ENCODE measurements around the gene TSNAXIP1. TPM values are rescaled to one million over a fixed set of nuclear protein-coding genes. Genes with fewer than 3 reads are reported as not detected.
A peak's percentile ranks its signal among the peaks of the same experiment; 100 is the strongest.

TSNAXIP1 gene
- total and polyA plus RNA-seq, 4 donors = 0.09 to 1.5 (median 0.69) TPM

DNA sequence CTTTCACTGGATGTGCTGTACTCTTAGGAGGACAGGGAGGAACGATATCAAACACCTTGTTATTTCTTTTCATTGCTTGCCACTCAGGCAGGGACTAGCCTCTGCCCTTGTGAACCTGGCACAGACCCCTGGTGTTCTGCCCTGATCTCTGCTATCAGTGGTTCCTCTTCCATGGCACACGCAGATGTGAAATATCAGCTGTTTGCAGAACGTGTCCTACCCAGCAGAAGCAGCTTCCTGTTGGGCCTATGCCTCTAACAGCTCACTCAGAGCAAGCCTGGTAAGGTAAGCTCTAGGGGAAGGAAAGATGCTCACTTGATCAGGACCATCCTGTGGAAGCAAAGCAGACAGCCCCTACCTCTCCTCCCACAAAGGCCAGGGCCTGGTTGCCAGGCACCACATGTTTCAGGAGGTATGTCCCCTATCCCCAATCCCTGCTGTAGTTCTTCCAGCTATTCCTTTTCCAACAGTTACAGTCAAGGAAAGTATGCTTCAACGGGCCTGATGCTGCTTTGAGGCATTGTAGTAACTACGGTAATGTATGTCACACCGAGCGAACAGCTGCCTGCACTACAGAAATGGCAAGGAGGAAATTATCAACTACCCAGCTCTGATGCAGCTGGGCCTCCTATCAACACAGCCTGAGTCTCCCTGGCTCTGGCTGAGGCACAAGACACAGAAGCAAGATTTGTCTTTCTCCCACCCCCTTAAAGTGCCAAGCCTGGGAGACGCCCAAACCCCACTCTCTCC, 46.3 kb upstream of the TSNAXIP1 start:
- DNase-seq (ENCODE audit: low spot score) = no peak
- Histone ChIP-seq H3K27me3 (ENCODE audit: control insufficient read depth in 4 of 4, insufficient read depth in 4 of 4, low read length in 3 of 4) (no peaks in the 10 kb centered on the region), H3K9ac (ENCODE audit: low read depth in 1 of 2, low read length in 2 of 2) (no peak overlapping the region), H3K27ac (ENCODE audit: low read depth in 1 of 2, low read length in 2 of 2) (peak overlapping the region; percentile 2 to 58), H3K9me3 (ENCODE audit: control insufficient read depth in 4 of 4, low read length in 3 of 4) (no peaks in the 10 kb centered on the region), H3K36me3 (ENCODE audit: control insufficient read depth in 4 of 4, insufficient read depth in 3 of 4, low read depth in 1 of 4, low read length in 3 of 4) (peaks cover 0 to 19% (median 4%) of the 10 kb centered on the region in 4 donors), H3K4me3 (ENCODE audit: low read depth in 1 of 3, low read length in 3 of 3) (no peak overlapping the region), H3K4me1 (ENCODE audit: control insufficient read depth in 4 of 4, insufficient read depth in 4 of 4, low read length in 3 of 4) (peaks cover 2 to 33% (median 17%) of the 10 kb centered on the region in 4 donors)
- TF ChIP-seq HNF4A (conservative IDR thresholded peaks at IDR 0.05) = peak; percentile 80 to 88
- TF ChIP-seq, protein P1, sequence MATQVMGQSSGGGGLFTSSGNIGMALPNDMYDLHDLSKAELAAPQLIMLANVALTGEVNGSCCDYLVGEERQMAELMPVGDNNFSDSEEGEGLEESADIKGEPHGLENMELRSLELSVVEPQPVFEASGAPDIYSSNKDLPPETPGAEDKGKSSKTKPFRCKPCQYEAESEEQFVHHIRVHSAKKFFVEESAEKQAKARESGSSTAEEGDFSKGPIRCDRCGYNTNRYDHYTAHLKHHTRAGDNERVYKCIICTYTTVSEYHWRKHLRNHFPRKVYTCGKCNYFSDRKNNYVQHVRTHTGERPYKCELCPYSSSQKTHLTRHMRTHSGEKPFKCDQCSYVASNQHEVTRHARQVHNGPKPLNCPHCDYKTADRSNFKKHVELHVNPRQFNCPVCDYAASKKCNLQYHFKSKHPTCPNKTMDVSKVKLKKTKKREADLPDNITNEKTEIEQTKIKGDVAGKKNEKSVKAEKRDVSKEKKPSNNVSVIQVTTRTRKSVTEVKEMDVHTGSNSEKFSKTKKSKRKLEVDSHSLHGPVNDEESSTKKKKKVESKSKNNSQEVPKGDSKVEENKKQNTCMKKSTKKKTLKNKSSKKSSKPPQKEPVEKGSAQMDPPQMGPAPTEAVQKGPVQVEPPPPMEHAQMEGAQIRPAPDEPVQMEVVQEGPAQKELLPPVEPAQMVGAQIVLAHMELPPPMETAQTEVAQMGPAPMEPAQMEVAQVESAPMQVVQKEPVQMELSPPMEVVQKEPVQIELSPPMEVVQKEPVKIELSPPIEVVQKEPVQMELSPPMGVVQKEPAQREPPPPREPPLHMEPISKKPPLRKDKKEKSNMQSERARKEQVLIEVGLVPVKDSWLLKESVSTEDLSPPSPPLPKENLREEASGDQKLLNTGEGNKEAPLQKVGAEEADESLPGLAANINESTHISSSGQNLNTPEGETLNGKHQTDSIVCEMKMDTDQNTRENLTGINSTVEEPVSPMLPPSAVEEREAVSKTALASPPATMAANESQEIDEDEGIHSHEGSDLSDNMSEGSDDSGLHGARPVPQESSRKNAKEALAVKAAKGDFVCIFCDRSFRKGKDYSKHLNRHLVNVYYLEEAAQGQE (IDR thresholded peaks at IDR 0.05) = peak; percentile 65
- peak in 1 of 2 donors; percentile 63 for TF ChIP-seq JUND (IDR thresholded peaks at IDR 0.05)
- peak; percentile 78 to 94 for TF ChIP-seq RXRA (IDR thresholded peaks at IDR 0.05)
- no peak for TF ChIP-seq FOXA2 (IDR thresholded peaks at IDR 0.05)
- TF ChIP-seq, protein P2, sequence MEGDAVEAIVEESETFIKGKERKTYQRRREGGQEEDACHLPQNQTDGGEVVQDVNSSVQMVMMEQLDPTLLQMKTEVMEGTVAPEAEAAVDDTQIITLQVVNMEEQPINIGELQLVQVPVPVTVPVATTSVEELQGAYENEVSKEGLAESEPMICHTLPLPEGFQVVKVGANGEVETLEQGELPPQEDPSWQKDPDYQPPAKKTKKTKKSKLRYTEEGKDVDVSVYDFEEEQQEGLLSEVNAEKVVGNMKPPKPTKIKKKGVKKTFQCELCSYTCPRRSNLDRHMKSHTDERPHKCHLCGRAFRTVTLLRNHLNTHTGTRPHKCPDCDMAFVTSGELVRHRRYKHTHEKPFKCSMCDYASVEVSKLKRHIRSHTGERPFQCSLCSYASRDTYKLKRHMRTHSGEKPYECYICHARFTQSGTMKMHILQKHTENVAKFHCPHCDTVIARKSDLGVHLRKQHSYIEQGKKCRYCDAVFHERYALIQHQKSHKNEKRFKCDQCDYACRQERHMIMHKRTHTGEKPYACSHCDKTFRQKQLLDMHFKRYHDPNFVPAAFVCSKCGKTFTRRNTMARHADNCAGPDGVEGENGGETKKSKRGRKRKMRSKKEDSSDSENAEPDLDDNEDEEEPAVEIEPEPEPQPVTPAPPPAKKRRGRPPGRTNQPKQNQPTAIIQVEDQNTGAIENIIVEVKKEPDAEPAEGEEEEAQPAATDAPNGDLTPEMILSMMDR (IDR thresholded peaks at IDR 0.05; ENCODE audit: low read depth, low read length, missing input control) = no peak
- TF ChIP-seq HNF4G (IDR thresholded peaks at IDR 0.05) = no peak
- peak in 1 of 2 donors; percentile 64 for TF ChIP-seq GABPA (IDR thresholded peaks at IDR 0.05 in 1 of 2, conservative IDR thresholded peaks at IDR 0.05 in 1 of 2)
- TF ChIP-seq, protein P3, sequence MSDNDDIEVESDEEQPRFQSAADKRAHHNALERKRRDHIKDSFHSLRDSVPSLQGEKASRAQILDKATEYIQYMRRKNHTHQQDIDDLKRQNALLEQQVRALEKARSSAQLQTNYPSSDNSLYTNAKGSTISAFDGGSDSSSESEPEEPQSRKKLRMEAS (IDR thresholded peaks at IDR 0.05) = peak; percentile 87
- peak; percentile 60 to 61 for TF ChIP-seq RAD21 (IDR thresholded peaks at IDR 0.05)
- TF ChIP-seq EGR1 (IDR thresholded peaks at IDR 0.05; ENCODE audit: low read depth in 2 of 2) = no peak
- TF ChIP-seq NR2F2 (IDR thresholded peaks at IDR 0.05) = no peak
- peak; percentile 64 for TF ChIP-seq YY1 (IDR thresholded peaks at IDR 0.05)
- TF ChIP-seq, protein P4, sequence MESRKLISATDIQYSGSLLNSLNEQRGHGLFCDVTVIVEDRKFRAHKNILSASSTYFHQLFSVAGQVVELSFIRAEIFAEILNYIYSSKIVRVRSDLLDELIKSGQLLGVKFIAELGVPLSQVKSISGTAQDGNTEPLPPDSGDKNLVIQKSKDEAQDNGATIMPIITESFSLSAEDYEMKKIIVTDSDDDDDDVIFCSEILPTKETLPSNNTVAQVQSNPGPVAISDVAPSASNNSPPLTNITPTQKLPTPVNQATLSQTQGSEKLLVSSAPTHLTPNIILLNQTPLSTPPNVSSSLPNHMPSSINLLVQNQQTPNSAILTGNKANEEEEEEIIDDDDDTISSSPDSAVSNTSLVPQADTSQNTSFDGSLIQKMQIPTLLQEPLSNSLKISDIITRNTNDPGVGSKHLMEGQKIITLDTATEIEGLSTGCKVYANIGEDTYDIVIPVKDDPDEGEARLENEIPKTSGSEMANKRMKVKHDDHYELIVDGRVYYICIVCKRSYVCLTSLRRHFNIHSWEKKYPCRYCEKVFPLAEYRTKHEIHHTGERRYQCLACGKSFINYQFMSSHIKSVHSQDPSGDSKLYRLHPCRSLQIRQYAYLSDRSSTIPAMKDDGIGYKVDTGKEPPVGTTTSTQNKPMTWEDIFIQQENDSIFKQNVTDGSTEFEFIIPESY (IDR thresholded peaks at IDR 0.05) = no peak
- peak; percentile 18 for TF ChIP-seq FOXA1 (IDR thresholded peaks at IDR 0.05)
- peak; percentile 64 for TF ChIP-seq SP1 (IDR thresholded peaks at IDR 0.05)
- WGBS = 52% methylated on average over 8 of the region's 8 CpGs
